HepG2 (cell line): ENCODE results near the gene CARS2. TPM values are rescaled to one million over a fixed set of nuclear protein-coding genes. Genes with fewer than 3 reads are reported as not detected.

Source experiments
- ATRX ChIP-seq: sonication (generic); formaldehyde crosslinking; IDR thresholded peaks from 2 replicates; pipeline ENCODE4 v1.4.0; 2020; ENCODE audit warnings: missing genetic modification reagents, borderline replicate concordance
- ETV6 ChIP-seq: sonication (generic); formaldehyde crosslinking; conservative IDR thresholded peaks from 2 replicates; pipeline ENCODE4 v1.4.0; 2020; ENCODE audit warnings: missing genetic modification reagents
- GZF1 ChIP-seq: sonication (generic); formaldehyde crosslinking; IDR thresholded peaks from 2 replicates; pipeline ENCODE4 v1.5.1; 2020; ENCODE audit warnings: mild to moderate bottlenecking, missing genetic modification reagents
- HNRNPUL1 ChIP-seq: fragments of 200-400 bp; formaldehyde crosslinking; IDR thresholded peaks from 2 replicates; pipeline ENCODE4 v1.6.1; 2017; ENCODE audit warnings: low read depth, mild to moderate bottlenecking, low read length, moderate library complexity
- IKZF4 ChIP-seq: sonication (generic); formaldehyde crosslinking; IDR thresholded peaks from 2 replicates; pipeline ENCODE4 v1.5.1; 2020; ENCODE audit warnings: borderline replicate concordance, mild to moderate bottlenecking, low read depth, missing genetic modification reagents; ENCODE audit errors: not compliant biosample characterization
- KDM6A ChIP-seq: IDR thresholded peaks from 2 replicates; pipeline ENCODE4 v1.6.1; 2016; ENCODE audit warnings: low read depth
- MXD4 ChIP-seq: IDR thresholded peaks from 2 replicates; pipeline ENCODE4 v1.6.1; 2016; ENCODE audit warnings: mild to moderate bottlenecking, missing biosample characterization, missing genetic modification reagents
- NR1H2 ChIP-seq: sonication (generic); formaldehyde crosslinking; IDR thresholded peaks from 2 replicates; pipeline ENCODE4 v1.8.1; 2022; ENCODE audit warnings: low read depth, missing genetic modification reagents, borderline replicate concordance
- RBM39 ChIP-seq: fragments of 200-400 bp; formaldehyde crosslinking; IDR thresholded peaks from one replicate; pipeline ENCODE4 v1.6.1; 2018; ENCODE audit warnings: antibody characterized with exemption, mild to moderate bottlenecking, low read depth, low read length; ENCODE audit not compliant: poor library complexity, severe bottlenecking
- SAP130 ChIP-seq: IDR thresholded peaks from 2 replicates; pipeline ENCODE4 v1.6.1; 2016; ENCODE audit warnings: low read depth
- STAG1 ChIP-seq: sonication (generic); formaldehyde crosslinking; IDR thresholded peaks from 2 replicates; pipeline ENCODE4 v1.4.0; 2020; ENCODE audit warnings: missing genetic modification reagents
- TOE1 ChIP-seq: sonication (generic); formaldehyde crosslinking; IDR thresholded peaks from 2 replicates; pipeline ENCODE4 v1.4.0; 2020; ENCODE audit warnings: mild to moderate bottlenecking, missing genetic modification reagents
- ZNF329 ChIP-seq: sonication (generic); formaldehyde crosslinking; IDR thresholded peaks from 2 replicates; pipeline ENCODE4 v1.9.0; 2021; ENCODE audit warnings: low read depth, mild to moderate bottlenecking, missing genetic modification reagents
- ZNF34 ChIP-seq: sonication (generic); formaldehyde crosslinking; IDR thresholded peaks from 2 replicates; pipeline ENCODE4 v1.4.0; 2020; ENCODE audit warnings: mild to moderate bottlenecking, missing genetic modification reagents, borderline replicate concordance
- ZNF547 ChIP-seq: sonication (generic); formaldehyde crosslinking; IDR thresholded peaks from 2 replicates; pipeline ENCODE4 v1.5.1; 2020; ENCODE audit warnings: mild to moderate bottlenecking, missing genetic modification reagents
- ZNF550 ChIP-seq: sonication (generic); formaldehyde crosslinking; IDR thresholded peaks from 2 replicates; pipeline ENCODE4 v1.4.0; 2020; ENCODE audit warnings: mild to moderate bottlenecking, missing genetic modification reagents, borderline replicate concordance
- ZNF672 ChIP-seq: sonication (generic); formaldehyde crosslinking; IDR thresholded peaks from 2 replicates; pipeline ENCODE4 v1.8.1; 2022; ENCODE audit warnings: missing genetic modification reagents
- ZNF766 ChIP-seq: sonication (generic); formaldehyde crosslinking; IDR thresholded peaks from 2 replicates; pipeline ENCODE4 v1.5.0; 2020; ENCODE audit warnings: missing genetic modification reagents, borderline replicate concordance
- ZNF790 ChIP-seq: sonication (generic); formaldehyde crosslinking; IDR thresholded peaks from 2 replicates; pipeline ENCODE4 v1.8.0; 2022; ENCODE audit warnings: missing genetic modification reagents, mild to moderate bottlenecking, borderline replicate concordance
- polyA plus RNA-seq, 8 experiments: library from polyadenylated mRNA; depleted of rRNA in 3 of 8; stranded (reverse) in 7 of 8; unstranded in 1 of 8; fragments of >200 nt; fragmentation: Illumina TruSeq in 4 of 8; extraction: Trizol in 4 of 8; gene quantifications; 2 replicates each; pipeline versions ENCODE4 v1.2.1 to v1.2.3, GENCODE V29; 2011 to 2016; ENCODE audit warnings: low read depth in 4 of 8, missing spikeins in 1 of 8, mixed read lengths in 1 of 8; ENCODE audit not compliant: insufficient read depth in 1 of 8
- total RNA-seq, 5 experiments: library from RNA; depleted of rRNA; stranded (reverse); fragments of >200 nt; fragmentation: Illumina TruSeq; extraction: Trizol; gene quantifications; 2 replicates each; pipeline ENCODE4 v1.2.3, GENCODE V29; 2016; ENCODE audit warnings: low read depth in 1 of 5
- TF ChIP-seq, protein P1 (sequence below): sonication (generic); formaldehyde crosslinking; IDR thresholded peaks from 2 replicates; pipeline ENCODE4 v1.4.0; 2020; ENCODE audit warnings: missing genetic modification reagents
- TF ChIP-seq, protein P2 (sequence below): sonication (generic); formaldehyde crosslinking; IDR thresholded peaks from 2 replicates; pipeline ENCODE4 v1.5.0; 2020; ENCODE audit warnings: missing genetic modification reagents, mild to moderate bottlenecking, borderline replicate concordance
- TF ChIP-seq, protein P3 (sequence below): sonication (generic); formaldehyde crosslinking; IDR thresholded peaks from 2 replicates; pipeline ENCODE4 v1.5.0; 2020; ENCODE audit warnings: mild to moderate bottlenecking, missing genetic modification reagents

CARS2 gene
- total and polyA plus RNA-seq, 2 of the 13 experiments (the other 11 are each of a cell fraction or from before 2014, with no cell fraction given) = 41.1 to 59.3 TPM

DNA sequence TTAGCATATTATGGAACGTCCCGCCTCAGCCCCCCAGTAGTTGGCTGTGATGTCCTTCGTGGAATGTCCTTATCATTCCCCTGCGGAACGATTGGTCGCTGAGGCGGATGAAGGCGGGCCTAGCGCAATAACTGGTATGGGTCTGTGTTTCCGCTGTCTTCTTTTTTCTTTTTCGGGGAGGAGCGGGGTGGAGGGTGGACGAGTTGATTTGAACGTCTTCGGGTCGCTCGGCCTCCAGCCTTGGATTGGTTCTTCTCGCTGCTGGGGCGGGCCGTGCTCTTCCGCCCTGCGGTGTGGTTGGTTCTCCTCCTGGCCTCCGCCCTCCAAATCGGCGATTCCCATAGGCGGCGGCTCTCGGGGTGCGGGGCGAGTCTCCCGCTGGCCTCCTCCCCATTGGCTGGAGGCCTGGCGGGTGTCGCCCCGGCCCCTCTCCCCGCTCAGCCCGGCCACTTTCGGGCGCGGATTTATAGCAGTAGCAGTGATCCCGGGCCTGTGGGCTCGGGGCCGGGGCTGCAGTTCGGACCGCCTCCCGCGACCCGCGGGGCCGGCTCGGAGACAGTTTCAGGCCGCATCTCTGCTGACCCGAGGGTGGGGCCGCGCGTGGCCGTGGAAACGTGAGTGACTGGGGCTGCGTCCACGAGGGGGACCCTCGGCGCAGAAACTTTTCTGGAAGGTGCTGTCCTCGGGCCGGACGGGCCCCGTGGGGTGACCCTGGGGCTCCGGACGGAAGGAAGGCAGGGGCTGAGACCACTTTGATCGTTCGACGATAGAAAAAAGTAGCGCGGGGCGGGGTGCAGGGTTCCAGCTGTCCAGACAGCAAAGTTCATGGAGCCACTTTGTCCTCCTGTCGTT is 9.7 kb upstream of the CARS2 start (continued):
- TF ChIP-seq ETV6 (0 out of 2 replicates have a peak, but pooled peaks have one; percentile 62), ZNF790 (CRISPR knock-in tag) (no peak; the same call in 1 of the 2 replicates), ZNF547 (CRISPR knock-in tag) (peak; percentile 57), STAG1 (CRISPR knock-in tag) (no peak), HNRNPUL1 (no peak), ZNF34 (CRISPR knock-in tag) (no peak), ZNF672 (no peak), TOE1 (no peak), IKZF4 (CRISPR knock-in tag) (peak; percentile 61), ATRX (CRISPR knock-in tag) (no peak), ZNF550 (CRISPR knock-in tag) (no peak), GZF1 (CRISPR knock-in tag) (0 out of 2 replicates have a peak, but pooled peaks have one; percentile 15), KDM6A (CRISPR knock-in tag) (no peak), SAP130 (CRISPR knock-in tag) (peak; percentile 64; the same call in 1 of the 2 replicates), ZNF329 (CRISPR knock-in tag) (no peak), MXD4 (CRISPR knock-in tag) (no peak), RBM39 (peak; percentile 73), NR1H2 (CRISPR knock-in tag) (no peak), ZNF766 (CRISPR knock-in tag) (no peak)
- TF ChIP-seq, protein P1, sequence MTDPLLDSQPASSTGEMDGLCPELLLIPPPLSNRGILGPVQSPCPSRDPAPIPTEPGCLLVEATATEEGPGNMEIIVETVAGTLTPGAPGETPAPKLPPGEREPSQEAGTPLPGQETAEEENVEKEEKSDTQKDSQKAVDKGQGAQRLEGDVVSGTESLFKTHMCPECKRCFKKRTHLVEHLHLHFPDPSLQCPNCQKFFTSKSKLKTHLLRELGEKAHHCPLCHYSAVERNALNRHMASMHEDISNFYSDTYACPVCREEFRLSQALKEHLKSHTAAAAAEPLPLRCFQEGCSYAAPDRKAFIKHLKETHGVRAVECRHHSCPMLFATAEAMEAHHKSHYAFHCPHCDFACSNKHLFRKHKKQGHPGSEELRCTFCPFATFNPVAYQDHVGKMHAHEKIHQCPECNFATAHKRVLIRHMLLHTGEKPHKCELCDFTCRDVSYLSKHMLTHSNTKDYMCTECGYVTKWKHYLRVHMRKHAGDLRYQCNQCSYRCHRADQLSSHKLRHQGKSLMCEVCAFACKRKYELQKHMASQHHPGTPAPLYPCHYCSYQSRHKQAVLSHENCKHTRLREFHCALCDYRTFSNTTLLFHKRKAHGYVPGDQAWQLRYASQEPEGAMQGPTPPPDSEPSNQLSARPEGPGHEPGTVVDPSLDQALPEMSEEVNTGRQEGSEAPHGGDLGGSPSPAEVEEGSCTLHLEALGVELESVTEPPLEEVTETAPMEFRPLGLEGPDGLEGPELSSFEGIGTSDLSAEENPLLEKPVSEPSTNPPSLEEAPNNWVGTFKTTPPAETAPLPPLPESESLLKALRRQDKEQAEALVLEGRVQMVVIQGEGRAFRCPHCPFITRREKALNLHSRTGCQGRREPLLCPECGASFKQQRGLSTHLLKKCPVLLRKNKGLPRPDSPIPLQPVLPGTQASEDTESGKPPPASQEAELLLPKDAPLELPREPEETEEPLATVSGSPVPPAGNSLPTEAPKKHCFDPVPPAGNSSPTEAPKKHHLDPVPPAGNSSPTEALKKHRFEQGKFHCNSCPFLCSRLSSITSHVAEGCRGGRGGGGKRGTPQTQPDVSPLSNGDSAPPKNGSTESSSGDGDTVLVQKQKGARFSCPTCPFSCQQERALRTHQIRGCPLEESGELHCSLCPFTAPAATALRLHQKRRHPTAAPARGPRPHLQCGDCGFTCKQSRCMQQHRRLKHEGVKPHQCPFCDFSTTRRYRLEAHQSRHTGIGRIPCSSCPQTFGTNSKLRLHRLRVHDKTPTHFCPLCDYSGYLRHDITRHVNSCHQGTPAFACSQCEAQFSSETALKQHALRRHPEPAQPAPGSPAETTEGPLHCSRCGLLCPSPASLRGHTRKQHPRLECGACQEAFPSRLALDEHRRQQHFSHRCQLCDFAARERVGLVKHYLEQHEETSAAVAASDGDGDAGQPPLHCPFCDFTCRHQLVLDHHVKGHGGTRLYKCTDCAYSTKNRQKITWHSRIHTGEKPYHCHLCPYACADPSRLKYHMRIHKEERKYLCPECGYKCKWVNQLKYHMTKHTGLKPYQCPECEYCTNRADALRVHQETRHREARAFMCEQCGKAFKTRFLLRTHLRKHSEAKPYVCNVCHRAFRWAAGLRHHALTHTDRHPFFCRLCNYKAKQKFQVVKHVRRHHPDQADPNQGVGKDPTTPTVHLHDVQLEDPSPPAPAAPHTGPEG (CRISPR knock-in tag) = no peak
- TF ChIP-seq, protein P2, sequence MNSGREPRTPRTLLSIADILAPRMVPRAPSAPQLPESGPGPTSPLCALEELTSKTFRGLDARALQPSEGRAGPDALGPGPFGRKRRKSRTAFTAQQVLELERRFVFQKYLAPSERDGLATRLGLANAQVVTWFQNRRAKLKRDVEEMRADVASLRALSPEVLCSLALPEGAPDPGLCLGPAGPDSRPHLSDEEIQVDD (CRISPR knock-in tag) = no peak
- TF ChIP-seq, protein P3, sequence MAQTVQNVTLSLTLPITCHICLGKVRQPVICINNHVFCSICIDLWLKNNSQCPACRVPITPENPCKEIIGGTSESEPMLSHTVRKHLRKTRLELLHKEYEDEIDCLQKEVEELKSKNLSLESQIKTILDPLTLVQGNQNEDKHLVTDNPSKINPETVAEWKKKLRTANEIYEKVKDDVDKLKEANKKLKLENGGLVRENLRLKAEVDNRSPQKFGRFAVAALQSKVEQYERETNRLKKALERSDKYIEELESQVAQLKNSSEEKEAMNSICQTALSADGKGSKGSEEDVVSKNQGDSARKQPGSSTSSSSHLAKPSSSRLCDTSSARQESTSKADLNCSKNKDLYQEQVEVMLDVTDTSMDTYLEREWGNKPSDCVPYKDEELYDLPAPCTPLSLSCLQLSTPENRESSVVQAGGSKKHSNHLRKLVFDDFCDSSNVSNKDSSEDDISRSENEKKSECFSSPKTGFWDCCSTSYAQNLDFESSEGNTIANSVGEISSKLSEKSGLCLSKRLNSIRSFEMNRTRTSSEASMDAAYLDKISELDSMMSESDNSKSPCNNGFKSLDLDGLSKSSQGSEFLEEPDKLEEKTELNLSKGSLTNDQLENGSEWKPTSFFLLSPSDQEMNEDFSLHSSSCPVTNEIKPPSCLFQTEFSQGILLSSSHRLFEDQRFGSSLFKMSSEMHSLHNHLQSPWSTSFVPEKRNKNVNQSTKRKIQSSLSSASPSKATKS (CRISPR knock-in tag) = no peak
